Measurements from ENCODE around the gene CSMD2.

CSMD2 gene

GRCh38 chr1:33823830-33824229 is 341.2 kb downstream of the CSMD2 start:
- H3K27me3 ChIP-seq: no peaks in the 10 kb centered on the region
- H3K4me3 ChIP-seq (ENCODE audit: low read depth in 1 of 2, low read length in 1 of 2): no peak overlapping the region
- no peak overlapping the region for H3K27ac ChIP-seq
- H3K4me1 ChIP-seq (ENCODE audit: control insufficient read depth in 1 of 2, insufficient read depth in 1 of 2, low read depth in 1 of 2, low read length in 1 of 2): no peaks in the 10 kb centered on the region
- no peak for TF ChIP-seq CTCF (IDR thresholded peaks at IDR 0.05)
- H3K36me3 ChIP-seq: no peaks in the 10 kb centered on the region
- no peaks in the 10 kb centered on the region for H3K9me3 ChIP-seq

GRCh38 chr1:33823401-33823800 is 341.6 kb downstream of the CSMD2 start:
- H3K4me3 ChIP-seq (ENCODE audit: low read depth in 1 of 2, low read length in 1 of 2): no peak overlapping the region
- no peak overlapping the region for H3K27ac ChIP-seq
- no peaks in the 10 kb centered on the region for H3K36me3 ChIP-seq
- TF ChIP-seq CTCF (IDR thresholded peaks at IDR 0.05): no peak
- H3K4me1 ChIP-seq (ENCODE audit: control insufficient read depth in 1 of 2, insufficient read depth in 1 of 2, low read depth in 1 of 2, low read length in 1 of 2): no peaks in the 10 kb centered on the region
- H3K9me3 ChIP-seq: no peaks in the 10 kb centered on the region
- no peaks in the 10 kb centered on the region for H3K27me3 ChIP-seq

- H3K36me3 ChIP-seq: no peaks in the 10 kb centered on the region
- no peaks in the 10 kb centered on the region for H3K9me3 ChIP-seq
- no peak for TF ChIP-seq CTCF (IDR thresholded peaks at IDR 0.05)
- H3K4me1 ChIP-seq (ENCODE audit: control insufficient read depth in 1 of 2, insufficient read depth in 1 of 2, low read depth in 1 of 2, low read length in 1 of 2): no peaks in the 10 kb centered on the region
- H3K4me3 ChIP-seq (ENCODE audit: low read depth in 1 of 2, low read length in 1 of 2): no peak overlapping the region
- H3K27ac ChIP-seq: no peak overlapping the region
- H3K27me3 ChIP-seq: no peaks in the 10 kb centered on the region
These were observed 342.6 kb downstream of the CSMD2 start for GRCh38 chr1:33822396-33822795.

DNA sequence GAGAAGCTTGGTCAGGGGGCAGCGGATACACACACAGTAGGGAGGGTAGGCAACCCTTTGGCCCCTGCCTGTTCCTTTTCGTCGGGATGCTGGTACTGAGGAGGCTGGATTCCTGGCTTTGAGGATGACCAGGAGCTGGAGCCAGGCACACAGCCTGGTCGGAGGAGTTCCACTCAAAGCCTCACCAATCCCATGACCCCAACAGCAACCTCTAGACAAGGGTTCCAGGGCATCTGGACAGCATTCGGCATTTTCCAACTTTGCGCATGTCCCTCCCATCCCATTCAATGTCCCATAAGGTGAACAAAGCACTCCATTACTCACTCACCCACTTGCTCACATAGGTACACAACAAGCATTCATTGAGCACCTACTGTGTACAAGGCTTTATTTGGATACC is 343.7 kb downstream of the CSMD2 start:
- H3K9me3 ChIP-seq: no peaks in the 10 kb centered on the region
- no peaks in the 10 kb centered on the region for H3K4me1 ChIP-seq (ENCODE audit: control insufficient read depth in 1 of 2, insufficient read depth in 1 of 2, low read depth in 1 of 2, low read length in 1 of 2)
- H3K4me3 ChIP-seq (ENCODE audit: low read depth in 1 of 2, low read length in 1 of 2): no peak overlapping the region
- no peaks in the 10 kb centered on the region for H3K36me3 ChIP-seq
- no peak for TF ChIP-seq CTCF (IDR thresholded peaks at IDR 0.05)
- no peak overlapping the region for H3K27ac ChIP-seq
- peaks cover 3% of the 10 kb centered on the region for H3K27me3 ChIP-seq

DNA sequence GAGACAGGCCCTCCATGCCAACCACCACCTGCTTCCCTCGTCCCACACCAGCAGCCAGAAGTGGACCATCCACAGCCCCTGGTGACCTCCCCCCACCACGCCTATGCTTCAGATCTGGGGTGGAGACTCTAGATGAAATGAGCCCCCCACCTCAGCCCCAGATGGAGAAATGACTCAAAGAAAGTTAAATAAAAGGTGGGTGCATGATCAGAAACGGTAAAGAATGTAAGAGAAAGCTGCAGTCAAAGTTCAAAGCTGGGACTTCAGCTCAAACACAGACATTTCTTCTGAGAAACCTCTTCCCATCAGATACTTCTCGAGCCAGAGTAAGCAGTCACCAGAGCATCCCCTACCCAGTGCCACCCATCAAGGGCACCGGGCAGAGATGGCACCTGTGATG is 344.2 kb downstream of the CSMD2 start:
- H3K36me3 ChIP-seq: no peaks in the 10 kb centered on the region
- H3K27ac ChIP-seq: no peak overlapping the region
- peaks cover 3% of the 10 kb centered on the region for H3K27me3 ChIP-seq
- TF ChIP-seq CTCF (IDR thresholded peaks at IDR 0.05): no peak
- no peak overlapping the region for H3K4me3 ChIP-seq (ENCODE audit: low read depth in 1 of 2, low read length in 1 of 2)
- no peaks in the 10 kb centered on the region for H3K9me3 ChIP-seq
- H3K4me1 ChIP-seq (ENCODE audit: control insufficient read depth in 1 of 2, insufficient read depth in 1 of 2, low read depth in 1 of 2, low read length in 1 of 2): no peaks in the 10 kb centered on the region

DNA sequence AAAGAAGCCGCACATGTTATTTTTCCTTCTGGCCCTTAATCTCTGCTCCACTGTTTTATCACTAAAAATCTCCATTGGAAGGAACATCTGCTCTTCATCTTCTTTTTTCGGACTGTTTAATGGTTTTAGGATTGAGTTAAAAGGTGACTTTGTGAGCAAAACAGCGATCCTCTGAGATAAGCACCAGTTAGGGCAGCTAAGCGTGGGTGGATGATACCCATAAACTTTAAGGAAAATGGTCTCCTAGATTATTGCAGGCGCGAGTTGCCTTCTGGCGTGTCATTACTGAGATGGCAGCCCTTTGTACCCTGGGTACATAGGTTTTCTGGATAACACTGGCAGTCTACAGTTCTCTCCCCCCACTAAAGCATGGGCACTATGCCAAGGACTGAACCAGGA is 345.1 kb downstream of the CSMD2 start:
- no peaks in the 10 kb centered on the region for H3K4me1 ChIP-seq (ENCODE audit: control insufficient read depth in 1 of 2, insufficient read depth in 1 of 2, low read depth in 1 of 2, low read length in 1 of 2)
- peaks cover 3% of the 10 kb centered on the region for H3K27me3 ChIP-seq
- H3K9me3 ChIP-seq: no peaks in the 10 kb centered on the region
- no peak overlapping the region for H3K4me3 ChIP-seq (ENCODE audit: low read depth in 1 of 2, low read length in 1 of 2)
- no peaks in the 10 kb centered on the region for H3K36me3 ChIP-seq
- no peak for TF ChIP-seq CTCF (IDR thresholded peaks at IDR 0.05)
- no peak overlapping the region for H3K27ac ChIP-seq

Measured in neutrophil (primary cell).